22Rv1 (cell line): ENCODE data around the gene HARBI1.

Experiments used
- ZFX ChIP-seq: fragments of 450-650 bp; IDR thresholded peaks from 2 replicates; pipeline ENCODE4 v1.6.1; 2017; ENCODE audit warnings: antibody characterized with exemption, borderline replicate concordance
- TF ChIP-seq, protein P1 (sequence below): fragments of 450-650 bp; IDR thresholded peaks from 2 replicates; pipeline ENCODE4 v1.5.1; 2017; ENCODE audit warnings: mild to moderate bottlenecking

GRCh38 chr11:46574656-46575055 lies 42.4 kb downstream of the HARBI1 start:
- TF ChIP-seq, protein P1, sequence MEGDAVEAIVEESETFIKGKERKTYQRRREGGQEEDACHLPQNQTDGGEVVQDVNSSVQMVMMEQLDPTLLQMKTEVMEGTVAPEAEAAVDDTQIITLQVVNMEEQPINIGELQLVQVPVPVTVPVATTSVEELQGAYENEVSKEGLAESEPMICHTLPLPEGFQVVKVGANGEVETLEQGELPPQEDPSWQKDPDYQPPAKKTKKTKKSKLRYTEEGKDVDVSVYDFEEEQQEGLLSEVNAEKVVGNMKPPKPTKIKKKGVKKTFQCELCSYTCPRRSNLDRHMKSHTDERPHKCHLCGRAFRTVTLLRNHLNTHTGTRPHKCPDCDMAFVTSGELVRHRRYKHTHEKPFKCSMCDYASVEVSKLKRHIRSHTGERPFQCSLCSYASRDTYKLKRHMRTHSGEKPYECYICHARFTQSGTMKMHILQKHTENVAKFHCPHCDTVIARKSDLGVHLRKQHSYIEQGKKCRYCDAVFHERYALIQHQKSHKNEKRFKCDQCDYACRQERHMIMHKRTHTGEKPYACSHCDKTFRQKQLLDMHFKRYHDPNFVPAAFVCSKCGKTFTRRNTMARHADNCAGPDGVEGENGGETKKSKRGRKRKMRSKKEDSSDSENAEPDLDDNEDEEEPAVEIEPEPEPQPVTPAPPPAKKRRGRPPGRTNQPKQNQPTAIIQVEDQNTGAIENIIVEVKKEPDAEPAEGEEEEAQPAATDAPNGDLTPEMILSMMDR = no peak
- no peak for TF ChIP-seq ZFX
